Heart left ventricle (tissue), 16 donors: ENCODE results near the gene TMEM167B. TPM values are rescaled to one million over a fixed set of nuclear protein-coding genes. Genes with fewer than 3 reads are reported as not detected.
A peak's percentile ranks its signal among the peaks of the same experiment; 100 is the strongest.

ENCODE experiments used
- ATAC-seq, 4 donors: fragments of 200-7000 bp; cut with Tn5 transposase; one replicate each; pipeline ENCODE4 v1.9.1; 2020 to 2022; ENCODE audit warnings: moderate library complexity in 4 of 4, mild to moderate bottlenecking in 3 of 4, moderate number of reproducible peaks in 1 of 4
- DNase-seq, 5 donors: peaks; one replicate each; pipeline ENCODE4 v3.0.0-alpha.2; 2020
- H3K27ac ChIP-seq, 12 donors: fragments of 200-600 bp; sonication (generic) in 4 of 12; one replicate each; pipeline versions ENCODE4 v1.5.0 to v1.8.0; 2016 to 2022; ENCODE audit warnings: mild to moderate bottlenecking in 2 of 12
- H3K27me3 ChIP-seq, 9 donors: fragments of 200-600 bp; sonication (generic) in 2 of 9; one replicate each; pipeline versions ENCODE4 v1.5.1 to v1.8.0; 2016 to 2022; ENCODE audit warnings: mild to moderate bottlenecking in 3 of 9
- H3K36me3 ChIP-seq, 9 donors: fragments of 200-600 bp; sonication (generic) in 2 of 9; one replicate each; pipeline versions ENCODE4 v1.5.0 to v1.8.0; 2018 to 2022; ENCODE audit warnings: mild to moderate bottlenecking in 2 of 9
- H3K4me1 ChIP-seq, 12 donors: fragments of 200-600 bp; sonication (generic) in 4 of 12; one replicate each; pipeline versions ENCODE4 v1.5.0 to v1.8.0; 2016 to 2022; ENCODE audit warnings: mild to moderate bottlenecking in 3 of 12
- H3K4me3 ChIP-seq, 12 donors: fragments of 200-600 bp; sonication (generic) in 4 of 12; one replicate each; pipeline versions ENCODE4 v1.5.0 to v1.8.0; 2017 to 2022; ENCODE audit warnings: mild to moderate bottlenecking in 9 of 12, moderate library complexity in 4 of 12
- H3K9me3 ChIP-seq, 12 donors: fragments of 200-600 bp; sonication (generic) in 4 of 12; one replicate each; pipeline versions ENCODE4 v1.5.0 to v1.8.0; 2016 to 2022; ENCODE audit warnings: mild to moderate bottlenecking in 1 of 12
- POLR2A ChIP-seq, 2 donors: fragments of 450-650 bp; IDR thresholded peaks; one replicate each; pipeline ENCODE4 v1.6.1; 2017; ENCODE audit warnings: antibody characterized with exemption in 2 of 2, mild to moderate bottlenecking in 2 of 2, moderate library complexity in 2 of 2
- WGBS, 4 donors: extraction: QIAGEN DNeasy Blood & Tissue Kit in 2 of 4; methylation state at CpG; one replicate each; pipeline versions ENCODE4 v1.1.5 to v1.1.7; 2013 to 2018; 5-methylcytosine and 5-hydroxymethylcytosine counted together
- intact Hi-C, 10 donors: fragments of 100-400 bp; cut with DNase I; formaldehyde crosslinking; loops; one replicate each; pipeline versions ENCODE4 v1.11.1 to v1.14.2; 2022
- polyA plus RNA-seq, 2 donors: library from polyadenylated mRNA; stranded (reverse); fragments of 200-250 nt; gene quantifications; one replicate each; pipeline ENCODE4 v1.2.3, GENCODE V29; 2013
- total RNA-seq, 9 donors: library from RNA; depleted of rRNA in 2 of 9; stranded (reverse); fragments of >200 nt in 2 of 9; fragmentation: NEBNext Ultra II Directional in 3 of 9; extraction: Animal tissue kit (Norgen Biotek cat#: 25700) in 3 of 9; gene quantifications; one replicate each; pipeline versions ENCODE4 v1.1.0 to v1.2.4, GENCODE V29; 2016 to 2023
- TF ChIP-seq, protein P1 (sequence below), 12 donors: fragments of 200-600 bp; sonication (generic) in 4 of 12; IDR thresholded peaks; one replicate each; pipeline versions ENCODE4 v1.5.0 to v1.8.0; 2018 to 2022; ENCODE audit warnings: antibody characterized with exemption in 12 of 12, mild to moderate bottlenecking in 5 of 12
- donor health status: ischemic (EF 13 %, LVEDD 7.1; RV severe dilation, severe dysfunction).
- donor health status: healthy with polysubstance abuse.
- donor health status: DM: no; HTN: yes; CAD: no.
- donor health status: DM: no; HTN: no; CAD: no.
- donor health status: ischemic (EF 25% LVEDD 6.9; RV normal size, moderate dysfunction).
- donor health status: ischemic (EF 25% LVEDD 5.7; RV mildly dilated, moderate dysfunction).
- donor health status: healthy.
- donor health status: DM: yes; HTN: yes; CAD: no.
- donor health status: ischemic (EF 35%, LVEDD 5.7; RV mildly dilated, moderate dysfunction).
- donor health status: nonischemic (EF 11% LVEDD 7.7; RV severe dilation, severe dysfunction).
- donor health status: DM: yes; HTN: yes; CAD: no.
- donor health status: PGD.
- donor health status: ischemic (EF 29% LVEDD 5.4; RV normal size, mild dysfunction).
- donor health status: nonischemic (EF 23%, LVEDD 6.1; RV moderate dilation, normal function).

The TMEM167B gene
- total and polyA plus RNA-seq, 11 donors, result 10.8 to 52.9 (median 27.3) TPM

DNA sequence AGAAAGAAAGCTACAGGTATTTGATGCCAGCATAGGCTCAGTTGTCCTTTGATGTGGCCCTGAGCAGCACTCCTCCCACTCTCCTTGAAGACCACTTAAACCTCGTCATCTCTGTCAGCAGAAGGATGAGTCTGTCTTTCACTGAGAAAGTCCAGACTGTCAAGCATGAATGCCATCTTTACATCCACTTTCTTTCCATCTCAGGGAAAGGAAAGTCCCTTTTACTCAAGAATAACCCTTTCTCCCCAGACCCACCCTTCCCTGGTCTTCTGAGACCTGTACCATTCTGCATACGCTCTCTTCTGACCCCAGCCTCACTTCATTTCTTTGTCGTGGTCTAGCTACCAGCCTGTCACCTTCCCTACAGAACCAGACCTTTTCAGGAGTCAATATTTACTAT is 19.3 kb downstream of the TMEM167B start:
- H3K4me3 ChIP-seq, result no peak overlapping the region
- no peaks in the 10 kb centered on the region for H3K9me3 ChIP-seq
- DNase-seq (no peak), ATAC-seq (no peak)
- H3K36me3 ChIP-seq, result no peaks in the 10 kb centered on the region
- 70 to 75% (median 72%) methylated on average over 3 of the region's 3 CpGs for WGBS, 4 donors
- no peak overlapping the region for H3K27ac ChIP-seq
- peaks cover 0 to 17% (median 14%) of the 10 kb centered on the region in 9 donors for H3K27me3 ChIP-seq
- no peak for TF ChIP-seq POLR2A (IDR thresholded peaks at IDR 0.05)
- TF ChIP-seq, protein P1, sequence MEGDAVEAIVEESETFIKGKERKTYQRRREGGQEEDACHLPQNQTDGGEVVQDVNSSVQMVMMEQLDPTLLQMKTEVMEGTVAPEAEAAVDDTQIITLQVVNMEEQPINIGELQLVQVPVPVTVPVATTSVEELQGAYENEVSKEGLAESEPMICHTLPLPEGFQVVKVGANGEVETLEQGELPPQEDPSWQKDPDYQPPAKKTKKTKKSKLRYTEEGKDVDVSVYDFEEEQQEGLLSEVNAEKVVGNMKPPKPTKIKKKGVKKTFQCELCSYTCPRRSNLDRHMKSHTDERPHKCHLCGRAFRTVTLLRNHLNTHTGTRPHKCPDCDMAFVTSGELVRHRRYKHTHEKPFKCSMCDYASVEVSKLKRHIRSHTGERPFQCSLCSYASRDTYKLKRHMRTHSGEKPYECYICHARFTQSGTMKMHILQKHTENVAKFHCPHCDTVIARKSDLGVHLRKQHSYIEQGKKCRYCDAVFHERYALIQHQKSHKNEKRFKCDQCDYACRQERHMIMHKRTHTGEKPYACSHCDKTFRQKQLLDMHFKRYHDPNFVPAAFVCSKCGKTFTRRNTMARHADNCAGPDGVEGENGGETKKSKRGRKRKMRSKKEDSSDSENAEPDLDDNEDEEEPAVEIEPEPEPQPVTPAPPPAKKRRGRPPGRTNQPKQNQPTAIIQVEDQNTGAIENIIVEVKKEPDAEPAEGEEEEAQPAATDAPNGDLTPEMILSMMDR (IDR thresholded peaks at IDR 0.05), result no peak
- H3K4me1 ChIP-seq, result peaks cover 0 to 28% (median 18%) of the 10 kb centered on the region in 12 donors
- intact Hi-C loops, result loop anchor here in 8 of 10 donors (5.0 to 10.0 kb wide), 10 partner anchors 68 to 285 kb away; partner anchors contain the start of genes CLCC1 (in 6 of the 8), WDR47 (in 2 of the 8) and SARS1 (in 1 of the 8)

DNA sequence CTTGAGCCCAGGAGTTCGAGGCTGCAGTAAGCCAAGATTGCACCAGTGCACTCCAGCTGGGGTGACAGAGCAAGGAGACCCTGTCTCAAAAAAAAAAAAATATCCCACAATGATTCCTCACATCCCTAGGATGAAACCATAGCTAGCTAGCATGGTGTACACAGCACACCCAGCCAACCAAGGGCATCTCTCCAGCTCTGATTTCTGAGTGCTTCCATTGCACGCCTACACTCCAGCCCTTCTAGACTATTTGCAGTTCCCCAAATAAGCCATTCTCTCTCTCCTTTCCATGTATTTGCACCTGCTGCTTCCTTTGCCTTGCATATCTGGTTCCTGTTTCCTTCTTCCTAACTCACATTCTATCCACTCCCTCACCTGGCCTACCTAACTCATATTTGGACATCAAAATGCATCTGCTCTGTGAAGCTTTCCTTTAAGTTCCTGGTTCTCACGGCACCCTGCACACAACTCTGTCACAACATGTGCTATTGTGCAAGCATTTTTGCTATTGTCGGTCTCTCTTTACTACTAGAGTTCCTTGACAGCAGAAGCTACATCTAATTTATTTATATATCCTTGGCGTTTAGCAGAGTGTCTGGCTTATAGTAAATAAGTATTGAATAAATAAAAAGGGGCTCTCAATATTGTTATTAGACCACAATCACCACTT is 21.0 kb downstream of the TMEM167B start:
- Histone ChIP-seq H3K27ac (no peak overlapping the region), H3K4me1 (peaks cover 0 to 28% (median 18%) of the 10 kb centered on the region in 12 donors), H3K27me3 (peaks cover 0 to 30% (median 24%) of the 10 kb centered on the region in 9 donors), H3K4me3 (no peak overlapping the region), H3K36me3 (no peaks in the 10 kb centered on the region), H3K9me3 (no peaks in the 10 kb centered on the region)
- no peak for ATAC-seq
- DNase-seq, result no peak
- WGBS, 4 donors, result 77 to 84% (median 81%) methylated on average over 5 of the region's 5 CpGs
- no peak for TF ChIP-seq POLR2A (IDR thresholded peaks at IDR 0.05)
- TF ChIP-seq, protein P1 (IDR thresholded peaks at IDR 0.05), result no peak
- intact Hi-C loops, result loop anchor here in 8 of 10 donors (2.0 to 10.0 kb wide), 12 partner anchors 69 to 287 kb away; partner anchors contain the start of genes CLCC1 (in 7 of the 8), WDR47 (in 2 of the 8) and SARS1 (in 1 of the 8)

DNA sequence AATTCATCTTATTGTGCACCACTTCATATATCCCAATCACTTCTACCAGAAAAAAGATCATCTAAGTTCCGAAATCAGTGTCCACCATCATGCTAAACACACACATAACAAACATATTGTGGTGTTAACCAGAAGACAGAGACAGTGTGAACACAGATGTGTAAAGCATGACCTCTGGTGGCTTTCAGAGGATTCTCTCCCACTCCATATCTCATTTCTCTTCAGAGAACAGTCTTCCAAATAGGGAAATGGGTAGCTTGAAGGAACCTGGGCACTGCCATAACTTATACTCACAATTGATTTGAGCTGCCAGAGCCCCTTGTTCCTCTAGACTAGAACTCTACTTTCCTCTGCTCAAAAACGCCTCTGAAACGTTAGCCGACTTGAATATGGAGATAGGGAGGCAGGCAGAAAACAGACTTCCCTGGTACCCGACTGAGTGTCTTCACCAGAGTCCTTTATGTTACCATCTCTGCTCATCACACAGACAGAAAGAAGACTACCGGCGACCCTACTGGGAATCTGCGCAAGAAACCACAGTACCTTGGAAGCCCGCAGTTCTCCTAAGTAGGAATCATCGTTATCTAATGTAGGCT is 21.6 kb downstream of the TMEM167B start:
- ATAC-seq (peak; percentile 39 to 74 (median 60)), DNase-seq (no peak)
- 21 to 28% (median 27%) methylated on average over 10 of the region's 10 CpGs for WGBS, 4 donors
- Histone ChIP-seq H3K27ac (no peak overlapping the region), H3K4me3 (peak overlapping the region in 10 of 12 donors; percentile 4 to 54 (median 40)), H3K27me3 (peaks cover 0 to 36% (median 24%) of the 10 kb centered on the region in 9 donors), H3K36me3 (no peaks in the 10 kb centered on the region), H3K4me1 (peaks cover 0 to 28% (median 18%) of the 10 kb centered on the region in 12 donors), H3K9me3 (no peaks in the 10 kb centered on the region)
- TF ChIP-seq, protein P1 (IDR thresholded peaks at IDR 0.05), result peak in 5 of 12 donors; percentile 6 to 39 (median 15)
- no peak for TF ChIP-seq POLR2A (IDR thresholded peaks at IDR 0.05)
- intact Hi-C loops, result loop anchor here in 8 of 10 donors (2.0 to 10.0 kb wide), 12 partner anchors 70 to 287 kb away; partner anchors contain the start of genes CLCC1 (in 7 of the 8), WDR47 (in 2 of the 8) and SARS1 (in 1 of the 8)
